IgD-negative memory B cell (primary cell): ENCODE data around the gene TLE2. TPM values are rescaled to one million over a fixed set of nuclear protein-coding genes. Genes with fewer than 3 reads are reported as not detected.
A peak's percentile ranks its signal among the peaks of the same experiment; 100 is the strongest.

Experiments used
- H3K27ac Mint-ChIP-seq, 3 donors: one replicate each; pipeline ENCODE4 v1.8.0; 2020 to 2022; ENCODE audit warnings: mild to moderate bottlenecking in 3 of 3, mixed read lengths in 3 of 3, moderate library complexity in 1 of 3
- H3K27me3 Mint-ChIP-seq: one replicate; pipeline ENCODE4 v1.8.0; 2021; ENCODE audit warnings: mixed read lengths
- H3K36me3 Mint-ChIP-seq: one replicate; pipeline ENCODE4 v1.8.0; 2020; ENCODE audit warnings: mild to moderate bottlenecking, mixed read lengths
- H3K4me1 Mint-ChIP-seq, 3 donors: one replicate each; pipeline ENCODE4 v1.8.0; 2020 to 2022; ENCODE audit warnings: mixed read lengths in 3 of 3, mild to moderate bottlenecking in 1 of 3
- H3K4me3 Mint-ChIP-seq, 4 donors: one replicate each; pipeline ENCODE4 v1.8.0; 2020 to 2022; ENCODE audit warnings: mild to moderate bottlenecking in 4 of 4, mixed read lengths in 4 of 4, moderate library complexity in 3 of 4
- H3K9me3 Mint-ChIP-seq, 3 donors: one replicate each; pipeline ENCODE4 v1.8.0; 2020 to 2021; ENCODE audit warnings: mixed read lengths in 3 of 3, mild to moderate bottlenecking in 1 of 3
- polyA plus RNA-seq: library from polyadenylated mRNA; unstranded; fragments of 300-500 nt; fragmentation: Illumina TruSeq; gene quantifications from one replicate; pipeline ENCODE4 v1.2.3, GENCODE V29; 2021

The TLE2 gene
- polyA plus RNA-seq, 1 donor from 2014 or later, result 0.56 TPM

DNA sequence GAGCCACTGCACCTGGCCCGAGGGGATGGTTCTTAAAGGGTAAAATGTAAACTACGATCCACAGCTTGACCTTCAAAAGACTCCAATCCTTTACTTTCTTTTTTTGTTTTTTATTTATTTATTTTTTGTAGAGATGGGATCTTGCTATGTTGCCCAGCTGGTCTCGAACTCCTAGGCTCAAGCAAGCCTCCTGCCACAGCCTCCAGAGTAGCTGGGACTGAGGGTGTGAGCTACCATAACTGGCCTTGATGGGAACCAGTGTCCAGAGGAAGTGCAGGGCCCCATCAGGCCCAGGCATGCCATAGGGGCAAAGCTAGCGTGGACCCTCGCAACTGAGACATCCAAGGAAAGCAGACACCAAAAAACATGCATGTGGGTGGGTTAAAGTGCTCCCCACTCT lies 66.0 kb downstream of the TLE2 start:
- Mint-ChIP-seq H3K9me3 (no peaks in the 10 kb centered on the region), H3K27me3 (peaks cover 6% of the 10 kb centered on the region), H3K4me3 (no peak overlapping the region), H3K36me3 (peaks cover 3% of the 10 kb centered on the region), H3K27ac (no peak overlapping the region), H3K4me1 (peaks cover 4 to 17% (median 14%) of the 10 kb centered on the region in 3 donors)

DNA sequence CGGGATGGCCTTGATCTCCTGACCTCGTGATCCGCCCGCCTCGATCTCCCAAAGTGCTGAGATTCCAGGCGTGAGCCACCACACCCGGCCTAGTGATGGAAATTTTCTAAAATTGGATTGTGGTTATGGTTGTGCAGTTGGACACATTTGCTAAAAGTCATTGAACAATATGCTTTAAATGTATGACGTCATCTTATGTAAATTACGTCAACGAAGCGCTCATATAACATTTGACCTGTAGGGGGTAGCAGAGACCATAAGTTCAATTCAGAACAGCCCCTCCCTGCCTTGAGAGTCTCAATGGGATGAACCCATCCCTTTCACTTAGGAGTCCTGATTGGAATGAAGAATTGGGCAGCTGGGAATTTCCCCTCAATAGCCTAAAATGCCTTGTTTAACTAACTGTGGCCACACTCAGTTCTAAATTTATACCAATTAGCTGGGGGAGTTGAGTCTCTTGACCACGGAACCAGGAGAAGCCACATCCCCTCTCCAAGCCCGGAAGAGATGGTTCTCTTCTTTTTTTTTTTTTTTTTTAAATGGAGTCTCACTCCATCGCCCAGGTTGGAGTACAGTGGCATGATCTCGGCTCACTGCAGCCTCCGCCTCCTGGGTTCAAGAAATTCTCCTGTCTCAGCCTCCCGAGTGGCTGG lies 66.9 kb downstream of the TLE2 start:
- peaks cover 4% of the 10 kb centered on the region for H3K27me3 Mint-ChIP-seq
- H3K4me1 Mint-ChIP-seq, result peaks cover 4 to 14% (median 10%) of the 10 kb centered on the region in 3 donors
- H3K9me3 Mint-ChIP-seq, result no peaks in the 10 kb centered on the region
- peak overlapping the region in 2 of 3 donors; percentile 2 to 32 for H3K27ac Mint-ChIP-seq
- H3K4me3 Mint-ChIP-seq, result peak overlapping the region in 2 of 4 donors; percentile 7 to 58
- peaks cover 3% of the 10 kb centered on the region for H3K36me3 Mint-ChIP-seq

DNA sequence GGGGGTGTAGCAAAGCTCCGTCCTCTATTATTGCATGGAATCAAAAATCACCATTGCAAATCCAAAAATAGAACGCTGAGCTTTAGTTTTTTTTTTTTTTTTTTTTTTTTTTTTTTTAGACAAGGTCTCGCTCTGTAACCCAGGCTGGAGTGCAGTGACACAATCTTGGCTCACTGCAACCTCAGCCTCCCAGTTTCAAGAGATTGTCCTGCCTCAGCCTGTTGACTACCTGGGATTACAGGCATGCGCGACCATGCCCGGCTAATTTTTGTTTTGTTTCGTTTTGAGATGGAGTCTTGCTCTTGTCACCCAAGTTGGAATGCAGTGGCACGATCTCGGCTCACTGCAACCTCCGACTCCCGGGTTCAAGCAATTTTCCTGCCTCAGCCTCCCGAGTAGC lies 69.0 kb downstream of the TLE2 start:
- H3K36me3 Mint-ChIP-seq, result peaks cover 3% of the 10 kb centered on the region
- H3K4me1 Mint-ChIP-seq, result peaks cover 4 to 11% (median 7%) of the 10 kb centered on the region in 3 donors
- peaks cover 4% of the 10 kb centered on the region for H3K27me3 Mint-ChIP-seq
- no peaks in the 10 kb centered on the region for H3K9me3 Mint-ChIP-seq
- no peak overlapping the region for H3K4me3 Mint-ChIP-seq
- H3K27ac Mint-ChIP-seq, result no peak overlapping the region

DNA sequence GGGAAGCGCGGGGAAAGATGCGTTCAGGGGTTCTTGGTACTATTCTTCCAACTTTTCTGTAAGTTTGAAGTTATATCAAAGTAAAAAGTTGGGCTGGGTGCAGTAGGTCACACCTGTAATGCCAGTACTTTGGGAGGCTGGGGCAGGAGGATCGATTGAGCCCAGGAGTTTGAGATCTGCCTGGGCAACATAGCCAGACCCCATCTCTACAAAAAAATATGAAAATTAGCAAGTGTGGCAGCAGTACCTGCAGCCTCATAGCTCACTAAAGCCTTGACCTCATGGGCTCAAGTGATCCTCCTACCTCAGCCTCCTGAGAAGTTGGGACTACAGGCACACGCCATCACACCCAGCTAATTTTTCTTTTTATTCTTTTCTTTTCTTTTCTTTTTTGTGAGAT lies 71.9 kb downstream of the TLE2 start:
- H3K27ac Mint-ChIP-seq, result peak overlapping the region in 2 of 3 donors; percentile 67
- H3K27me3 Mint-ChIP-seq, result peaks cover 3% of the 10 kb centered on the region
- no peak overlapping the region for H3K4me3 Mint-ChIP-seq
- no peaks in the 10 kb centered on the region for H3K9me3 Mint-ChIP-seq
- peaks cover 3% of the 10 kb centered on the region for H3K36me3 Mint-ChIP-seq
- peaks cover 3 to 9% (median 4%) of the 10 kb centered on the region in 3 donors for H3K4me1 Mint-ChIP-seq

DNA sequence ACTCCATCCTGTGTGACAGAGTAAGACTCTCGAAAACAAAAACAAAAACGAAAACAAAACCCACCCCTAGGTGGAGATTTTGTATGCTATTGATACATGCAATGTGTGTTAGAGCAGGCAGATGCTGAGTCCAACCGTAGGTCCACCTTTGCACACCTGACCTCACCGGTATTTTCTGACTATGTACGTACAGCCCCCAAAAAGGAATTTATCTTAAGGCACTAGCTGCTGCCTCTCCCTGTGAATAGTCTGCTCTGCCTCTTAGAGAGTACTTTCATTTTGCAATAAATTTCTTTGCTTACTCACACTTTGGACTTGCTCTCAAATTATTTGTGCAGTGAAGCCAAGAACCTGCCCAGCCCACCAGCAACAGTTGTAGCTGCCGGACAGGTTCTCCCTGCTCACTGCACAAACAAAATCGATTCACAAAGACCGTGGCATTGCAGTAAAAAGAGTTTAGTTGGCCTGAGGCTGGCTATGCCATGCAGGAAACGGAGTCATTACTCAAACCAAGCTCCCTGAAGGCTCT lies 76.1 kb downstream of the TLE2 start:
- no peaks in the 10 kb centered on the region for H3K9me3 Mint-ChIP-seq
- H3K4me1 Mint-ChIP-seq, result peaks cover 12 to 27% (median 12%) of the 10 kb centered on the region in 3 donors
- H3K4me3 Mint-ChIP-seq, result peak overlapping the region in 1 of 4 donors; percentile 17
- H3K27me3 Mint-ChIP-seq, result no peaks in the 10 kb centered on the region
- peak overlapping the region in 1 of 3 donors; percentile 19 for H3K27ac Mint-ChIP-seq
- no peaks in the 10 kb centered on the region for H3K36me3 Mint-ChIP-seq

DNA sequence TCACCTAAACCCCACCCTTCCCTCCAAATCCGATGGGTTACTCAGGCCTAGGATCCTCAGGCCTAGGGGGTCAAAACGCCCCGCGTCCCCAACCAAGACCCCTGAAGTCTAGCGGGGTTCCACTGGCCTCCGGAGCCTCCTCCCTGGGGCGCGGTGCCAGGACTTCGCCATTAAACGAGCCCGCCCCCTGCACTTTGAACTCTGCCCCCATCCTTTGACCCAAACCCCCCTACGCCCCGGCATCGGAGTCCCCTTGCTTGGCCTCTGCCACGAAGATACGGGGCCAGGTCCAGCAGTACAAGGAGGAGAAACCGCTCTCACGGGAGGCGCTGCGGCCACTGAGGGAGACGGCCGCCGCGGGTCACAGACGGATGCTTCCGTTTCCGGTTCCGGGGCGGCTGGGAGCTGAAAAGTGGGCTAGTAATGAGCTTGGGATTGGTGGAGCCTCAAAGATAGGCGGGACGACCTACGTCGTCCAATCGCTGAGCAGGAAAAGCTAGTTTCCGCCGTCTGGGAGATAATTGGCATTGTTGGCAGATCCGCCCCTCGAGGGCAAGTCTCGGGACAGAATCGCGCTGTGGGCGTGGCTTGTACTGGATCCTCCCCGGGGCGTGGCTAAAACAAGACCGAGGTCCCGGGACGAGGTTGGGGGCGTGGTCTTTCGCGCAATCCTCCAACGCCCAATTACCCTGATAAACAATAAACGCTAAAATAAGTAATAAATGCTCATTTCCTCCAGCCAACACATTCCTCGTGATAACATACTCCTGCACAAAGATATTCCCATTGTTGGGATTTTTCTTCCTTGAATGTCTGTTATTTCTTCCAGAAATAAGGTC lies 78.6 kb downstream of the TLE2 start:
- Mint-ChIP-seq H3K36me3 (peaks cover 2% of the 10 kb centered on the region), H3K4me1 (peaks cover 11 to 22% (median 13%) of the 10 kb centered on the region in 3 donors), H3K27me3 (no peaks in the 10 kb centered on the region), H3K27ac (peak overlapping the region; percentile 89 to 99 (median 99)), H3K4me3 (peak overlapping the region; percentile 88 to 99 (median 98)), H3K9me3 (no peaks in the 10 kb centered on the region)

DNA sequence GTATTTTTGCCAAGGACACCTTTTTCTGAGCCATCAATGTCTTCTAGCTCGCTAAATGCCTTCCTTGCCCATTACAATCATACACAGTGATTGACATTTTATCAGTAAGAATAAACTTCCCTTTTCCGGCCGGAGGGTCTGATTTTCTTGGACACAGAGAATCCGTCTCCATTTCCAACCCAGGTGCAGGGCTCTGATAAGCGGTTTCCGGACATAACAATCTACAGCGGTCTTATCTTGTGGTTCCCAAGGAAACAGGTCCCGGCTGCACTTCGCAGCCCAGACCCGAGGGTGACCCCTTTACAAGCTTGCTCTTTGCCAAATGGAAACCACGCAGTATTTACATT lies 79.2 kb downstream of the TLE2 start:
- Mint-ChIP-seq H3K36me3 (peaks cover 2% of the 10 kb centered on the region), H3K9me3 (no peaks in the 10 kb centered on the region), H3K27me3 (no peaks in the 10 kb centered on the region), H3K4me1 (peaks cover 13 to 22% (median 15%) of the 10 kb centered on the region in 3 donors), H3K4me3 (peak overlapping the region; percentile 88 to 99 (median 98)), H3K27ac (peak overlapping the region; percentile 89 to 99 (median 99))

Other genes starting within 250 kb of the TLE2 start
- 44.2 TPM for gene SGTA, start 246.0 kb downstream of the TLE2 start, polyA plus RNA-seq
- 54.4 TPM for gene THOP1, start 243.8 kb downstream of the TLE2 start, polyA plus RNA-seq
- gene ZNF554, start 209.4 kb downstream of the TLE2 start, polyA plus RNA-seq, result 4.7 TPM
- gene ZNF555, start 187.8 kb downstream of the TLE2 start, polyA plus RNA-seq, result 6.3 TPM
- gene ZNF556, start 161.9 kb downstream of the TLE2 start, polyA plus RNA-seq, result not detected
- gene ZNF57, start 128.4 kb downstream of the TLE2 start, polyA plus RNA-seq, result 2.9 TPM
- 1.7 TPM for gene ZNF77, start 84.3 kb downstream of the TLE2 start, polyA plus RNA-seq
- 0.16 TPM for gene TLE6, start 51.7 kb downstream of the TLE2 start, polyA plus RNA-seq
- 443 TPM for gene TLE5, start 33.2 kb upstream of the TLE2 start, polyA plus RNA-seq
- gene GNA11, start 65.1 kb upstream of the TLE2 start, polyA plus RNA-seq, result 0.30 TPM
- not detected for gene GNA15, start 106.8 kb upstream of the TLE2 start, polyA plus RNA-seq
- gene S1PR4, start 149.5 kb upstream of the TLE2 start, polyA plus RNA-seq, result 448 TPM
- gene NCLN, start 156.7 kb upstream of the TLE2 start, polyA plus RNA-seq, result 29.9 TPM
- gene CELF5, start 195.4 kb upstream of the TLE2 start, polyA plus RNA-seq, result not detected